ENCODE measurements around the gene HEY2. TPM values are rescaled to one million over a fixed set of nuclear protein-coding genes. Genes with fewer than 3 reads are reported as not detected.

The HEY2 gene
- total RNA-seq, 1 experiment from 2014 or later: 6.6 TPM

DNA sequence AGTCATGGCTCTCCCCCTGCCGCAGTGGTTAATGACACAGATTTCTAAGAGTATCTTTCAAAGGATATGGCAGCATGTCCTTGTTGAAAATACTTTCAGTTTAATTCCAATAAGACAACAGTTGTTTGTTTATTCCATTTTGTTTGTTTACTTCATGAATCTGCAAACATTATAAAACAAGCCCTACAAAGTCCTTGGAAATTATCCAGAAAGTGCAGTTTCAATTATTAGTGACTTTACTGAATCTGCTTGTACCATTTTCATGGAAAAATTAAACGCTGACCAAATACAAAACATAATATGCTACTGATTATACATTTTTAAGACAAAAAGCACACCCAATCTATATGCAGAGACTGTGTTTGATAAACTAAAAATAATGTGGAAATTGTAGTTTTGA, 3.3 kb downstream of the HEY2 start:
- no CpG with 5 or more reads among the region's 2 CpGs for WGBS (ENCODE audit: extremely low coverage, insufficient read length, low lambda C conversion rate)
- no peak for DNase-seq
- Histone ChIP-seq H3K9ac (ENCODE audit: extremely low read depth, insufficient read length, low read length) (no peak overlapping the region), H3K27me3 (ENCODE audit: insufficient read depth, low read length) (peaks cover 10% of the 10 kb centered on the region; the same call in 1 of the 2 replicates), H3T11ph (ENCODE audit: low read length) (no peak overlapping the region), H3K23me2 (ENCODE audit: insufficient read length, low read depth, low read length, poor library complexity, severe bottlenecking) (peaks cover 21% of the 10 kb centered on the region), H3K56ac (ENCODE audit: insufficient read length, low read depth, low read length) (no peak overlapping the region), H4K8ac (replicated peaks; ENCODE audit: insufficient read length, low read depth, low read length) (no peak overlapping the region), H4K91ac (ENCODE audit: insufficient read length, low read depth, low read length) (no peak overlapping the region), H2AK5ac (ENCODE audit: insufficient read length, low read length) (no peak overlapping the region), H3K23ac (ENCODE audit: insufficient read length, low read depth, low read length) (no peak overlapping the region), H3K4ac (ENCODE audit: low read depth, low read length) (no peak overlapping the region), H3K79me2 (ENCODE audit: insufficient read depth, low read length) (peaks cover 2% of the 10 kb centered on the region; the same call in 1 of the 2 replicates), H2BK20ac (ENCODE audit: low read depth, low read length, poor library complexity, severe bottlenecking) (no peak overlapping the region), H3K27ac (ENCODE audit: insufficient read length, low read depth, low read length) (no peak overlapping the region), H4K5ac (ENCODE audit: insufficient read length, low read depth, low read length) (no peak overlapping the region), H3K4me1 (ENCODE audit: insufficient read depth, low read length) (peaks cover 8% of the 10 kb centered on the region), H3K14ac (ENCODE audit: insufficient read depth, low read length) (no peak overlapping the region), H3K9me3 (ENCODE audit: control insufficient read depth, low read depth, low read length) (no peaks in the 10 kb centered on the region), H2BK12ac (ENCODE audit: insufficient read length, low read depth, low read length) (no peak overlapping the region), H2AFZ (ENCODE audit: low read length) (no peak overlapping the region), H3K4me2 (ENCODE audit: insufficient read depth, insufficient read length, low read length) (no peak overlapping the region), H2BK15ac (ENCODE audit: low read depth, low read length) (no peak overlapping the region), H2BK120ac (ENCODE audit: low read depth, low read length, poor library complexity, severe bottlenecking) (no peak overlapping the region), H3K79me1 (ENCODE audit: insufficient read depth, low read depth, low read length, poor library complexity, severe bottlenecking) (no peaks in the 10 kb centered on the region), H2BK5ac (ENCODE audit: insufficient read length, low read length) (no peak overlapping the region), H4K20me1 (ENCODE audit: control insufficient read depth, insufficient read depth, insufficient read length) (no peaks in the 10 kb centered on the region), H3K18ac (ENCODE audit: insufficient read length, low read depth, low read length) (no peak overlapping the region)
- Mint-ChIP-seq H3K36me3 (ENCODE audit: insufficient read depth in 1 of 3, low read depth in 3 of 3) (peaks cover 0 to 24% (median 15%) of the 10 kb centered on the region in 3 experiments; a peak in 4 of 7 replicates), H3K27me3 (ENCODE audit: low read depth) (peaks cover 23% of the 10 kb centered on the region), H3K4me1 (peaks cover 56 to 61% of the 10 kb centered on the region in 2 experiments), H3K4me3 (peak overlapping the region in 1 of 2 experiments; percentile 38; a peak in 1 of 5 replicates), H3K9me3 (no peaks in the 10 kb centered on the region; a peak in 1 of 5 replicates), H3K27ac (peak overlapping the region in 1 of 3 experiments; percentile 91; a peak in 3 of 7 replicates)
- TF ChIP-seq, protein P1, sequence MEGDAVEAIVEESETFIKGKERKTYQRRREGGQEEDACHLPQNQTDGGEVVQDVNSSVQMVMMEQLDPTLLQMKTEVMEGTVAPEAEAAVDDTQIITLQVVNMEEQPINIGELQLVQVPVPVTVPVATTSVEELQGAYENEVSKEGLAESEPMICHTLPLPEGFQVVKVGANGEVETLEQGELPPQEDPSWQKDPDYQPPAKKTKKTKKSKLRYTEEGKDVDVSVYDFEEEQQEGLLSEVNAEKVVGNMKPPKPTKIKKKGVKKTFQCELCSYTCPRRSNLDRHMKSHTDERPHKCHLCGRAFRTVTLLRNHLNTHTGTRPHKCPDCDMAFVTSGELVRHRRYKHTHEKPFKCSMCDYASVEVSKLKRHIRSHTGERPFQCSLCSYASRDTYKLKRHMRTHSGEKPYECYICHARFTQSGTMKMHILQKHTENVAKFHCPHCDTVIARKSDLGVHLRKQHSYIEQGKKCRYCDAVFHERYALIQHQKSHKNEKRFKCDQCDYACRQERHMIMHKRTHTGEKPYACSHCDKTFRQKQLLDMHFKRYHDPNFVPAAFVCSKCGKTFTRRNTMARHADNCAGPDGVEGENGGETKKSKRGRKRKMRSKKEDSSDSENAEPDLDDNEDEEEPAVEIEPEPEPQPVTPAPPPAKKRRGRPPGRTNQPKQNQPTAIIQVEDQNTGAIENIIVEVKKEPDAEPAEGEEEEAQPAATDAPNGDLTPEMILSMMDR (conservative IDR thresholded peaks at IDR 0.05): no peak

Measured in H9 (cell line).